Mesangial cell (primary cell): Measurements from ENCODE around the gene RTP1. TPM values are rescaled to one million over a fixed set of nuclear protein-coding genes. Genes with fewer than 3 reads are reported as not detected.

Experiments used
- total RNA-seq: library from RNA; depleted of rRNA; stranded (reverse); fragments of >200 nt; gene quantifications from 2 replicates; pipeline ENCODE4 v1.2.3, GENCODE V29; 2015

RTP1 gene
- total RNA-seq, result not detected in 2 replicates

GRCh38 chr3:187197335-187197649 is at the start of gene RTP1:
RTP1 (plus strand) TSS chr3:187197486; CDS start chr3:187197516, 30 bp downstream.

Other genes starting within 250 kb of the RTP1 start
- gene RPL39L, start 58.0 kb upstream of the RTP1 start, total RNA-seq, result 19.0 and 45.8 TPM in 2 replicates
- gene MASP1, start 94.3 kb downstream of the RTP1 start, total RNA-seq, result not detected in 2 replicates
- gene RTP4, start 170.9 kb downstream of the RTP1 start, total RNA-seq, result 0.89 TPM in 1 of 2 replicates, not detected in the other